NCI-H1092 (cell line): ENCODE results near the gene CD226.

Experiments used
- DNase-seq: peaks from one replicate; lab custom pipeline; 2025; lab: John Stamatoyannopoulos, UW

The CD226 gene

DNA sequence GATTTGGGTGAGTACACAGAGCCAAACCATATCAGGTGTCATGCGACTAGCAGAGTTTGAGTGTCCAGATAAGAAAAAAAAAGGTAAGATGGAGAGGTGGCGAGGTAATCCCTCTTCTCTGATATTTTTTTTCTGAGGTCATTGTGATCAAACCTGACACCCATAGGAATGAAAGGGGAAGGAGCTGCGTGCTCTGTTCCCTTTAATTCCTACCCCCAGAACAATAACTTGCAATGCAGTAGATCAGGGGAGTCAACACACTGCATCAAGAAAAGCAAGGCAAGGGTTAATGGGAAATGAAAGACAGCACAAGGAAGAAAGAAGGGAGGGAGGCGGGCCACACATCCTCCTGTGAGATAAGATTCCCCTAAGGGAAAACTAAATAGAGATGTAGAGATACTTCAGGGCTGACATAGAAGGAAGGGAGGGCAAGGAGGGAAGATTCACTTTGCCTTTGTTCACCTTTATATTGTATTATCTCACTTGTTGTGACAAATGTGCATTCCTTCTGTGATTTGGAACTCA, 132.8 kb downstream of the CD226 start:
- no peak for DNase-seq

DNA sequence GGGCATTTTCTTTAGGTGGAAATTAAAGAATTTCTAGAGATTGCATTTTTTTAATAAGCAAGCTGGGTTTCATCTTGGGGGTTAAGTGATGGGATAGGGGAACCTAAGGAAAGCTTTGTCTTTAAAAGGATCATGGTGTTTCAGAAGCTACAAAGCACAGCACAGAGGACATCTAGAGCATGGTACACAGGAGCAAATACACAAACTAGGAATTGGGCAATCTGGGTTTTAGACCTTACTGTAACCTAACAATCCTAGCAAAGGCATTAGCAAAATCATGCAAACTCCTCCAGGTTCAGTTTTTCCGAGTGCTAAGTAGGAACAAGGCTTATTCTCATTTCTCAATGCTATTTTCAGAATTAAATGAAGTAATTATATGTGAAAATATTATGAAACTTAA, 134.1 kb downstream of the CD226 start:
- no peak for DNase-seq

DNA sequence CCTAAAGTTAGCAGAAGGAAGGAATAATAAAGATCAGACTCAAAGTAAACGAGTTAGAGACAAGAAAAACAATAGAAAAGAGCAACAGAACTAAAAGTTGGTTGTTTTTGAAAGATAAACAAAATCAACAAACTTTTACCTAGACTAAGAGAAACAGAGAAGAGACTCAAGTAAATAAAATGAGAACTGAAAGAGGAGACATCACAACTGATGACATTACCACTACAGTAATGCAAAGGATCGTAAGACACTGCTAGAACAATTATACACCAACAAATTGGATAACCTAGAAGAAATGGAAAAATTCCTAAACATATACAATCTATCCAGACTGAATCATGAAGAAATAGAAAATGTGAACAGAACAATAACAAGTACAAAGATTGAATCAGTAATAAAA, 139.3 kb downstream of the CD226 start:
- DNase-seq, result no peak

DNA sequence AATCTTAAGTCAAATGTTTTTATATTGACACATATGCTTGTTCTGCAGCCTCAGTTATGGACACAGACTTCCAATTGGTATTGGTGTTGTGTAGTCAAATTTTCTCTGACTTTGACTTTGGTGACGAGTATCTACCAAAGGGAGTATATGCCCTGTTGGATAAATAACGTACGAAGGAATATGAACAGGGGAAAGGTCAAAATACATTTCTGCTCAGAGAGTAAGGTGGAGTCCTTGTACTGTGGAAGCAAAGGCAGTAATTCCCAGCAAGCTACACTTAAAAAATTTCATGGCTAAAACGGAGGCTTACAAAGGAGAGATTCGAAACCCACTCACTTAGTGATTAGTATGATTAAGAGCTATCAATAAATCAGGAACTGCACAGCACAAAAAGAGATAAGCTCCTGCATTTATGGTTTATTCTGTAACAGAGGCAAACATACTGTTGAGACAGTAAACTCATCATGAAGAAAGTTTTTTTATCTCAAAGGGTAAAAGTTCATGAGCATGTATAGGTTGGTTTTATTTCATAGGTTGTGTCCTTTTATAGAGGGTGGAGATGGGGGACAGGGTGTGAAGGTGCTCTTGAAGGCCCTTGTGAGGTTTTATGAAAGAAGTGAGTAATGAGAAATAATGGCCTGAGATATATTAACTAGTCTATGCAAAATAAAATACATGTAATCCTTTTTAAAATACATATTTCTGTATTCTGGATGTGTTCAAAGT, 142.7 kb downstream of the CD226 start:
- DNase-seq, result no peak
